Stromal cell of bone marrow (primary cell): ENCODE measurements around the gene GPR25.
"Not testable (repeated sequence)": the region's sequence is repeated elsewhere in the genome, so short reads cannot be mapped to it uniquely, and the experiment has no call there.

ENCODE experiments used
- DNase-seq: peaks from one replicate; pipeline ENCODE4 v3.0.0-alpha.2; 2012; ENCODE audit warnings: low read depth

Gene GPR25

DNA sequence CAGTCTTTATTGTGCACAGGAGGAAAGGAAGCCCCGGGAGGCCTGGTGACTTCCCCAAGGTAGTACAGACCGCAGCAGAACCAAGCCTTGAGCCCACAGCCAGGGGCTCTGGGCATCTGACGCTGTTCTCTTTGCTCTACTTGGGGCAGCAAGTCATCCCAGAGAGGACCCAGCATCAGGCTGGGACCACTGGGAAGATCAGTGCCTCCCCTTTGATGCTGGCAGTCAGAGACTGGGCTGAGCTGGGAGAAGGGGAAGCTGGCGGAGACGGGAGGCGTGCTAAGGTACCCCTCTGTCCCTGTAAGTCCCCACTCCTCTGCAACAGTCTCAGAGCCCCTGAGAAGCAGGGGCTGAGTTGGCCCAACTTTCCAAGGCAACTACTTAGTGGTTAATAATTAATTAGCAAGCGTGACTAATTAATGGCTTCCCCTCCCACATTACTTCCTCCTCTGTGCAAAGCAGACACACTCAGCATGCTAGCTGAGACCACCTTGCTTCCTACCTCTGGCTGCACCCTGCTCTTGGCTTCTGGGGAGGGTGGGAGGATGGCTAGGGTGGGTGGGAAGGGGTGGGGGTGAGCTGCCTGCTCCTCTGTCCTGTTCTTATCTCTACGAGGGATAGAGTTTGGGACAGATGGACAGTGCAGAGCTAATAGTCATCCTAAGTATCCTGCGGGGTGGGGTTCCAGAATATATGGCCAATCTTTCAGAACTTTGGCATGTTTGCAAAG is 23.2 kb downstream of the GPR25 start:
- DNase-seq: no peak

DNA sequence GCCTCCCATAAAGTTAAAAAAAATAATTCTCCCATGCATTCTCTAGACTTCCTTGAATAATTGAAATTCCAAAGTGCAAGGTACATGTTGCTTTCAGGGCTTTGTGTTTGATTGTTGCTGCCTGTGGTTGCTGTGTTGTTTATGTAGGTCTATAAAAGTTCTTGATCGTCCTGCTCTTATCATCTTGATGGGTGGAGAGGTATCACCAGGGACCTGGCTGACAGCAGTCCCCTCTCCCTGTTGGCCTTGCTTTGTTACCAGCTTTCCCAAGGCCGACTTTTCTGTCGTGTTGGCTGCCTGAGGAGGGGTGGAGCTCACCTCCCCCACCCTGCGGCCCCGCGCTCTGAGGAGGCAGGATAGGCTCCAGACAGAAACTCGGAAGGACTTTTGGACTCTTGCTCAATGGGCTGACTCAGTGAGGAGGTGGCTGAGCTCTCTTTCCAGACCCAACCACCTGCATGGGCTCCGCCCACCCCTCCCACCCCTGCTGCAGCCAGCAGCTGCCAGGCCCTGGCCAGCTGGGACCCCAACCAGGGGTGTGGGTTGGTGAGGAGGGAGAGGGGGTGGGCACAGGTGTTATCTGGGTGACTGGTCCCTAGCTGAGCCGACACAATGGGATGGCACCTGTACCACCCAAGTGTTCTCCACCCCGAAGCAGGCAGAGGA is 23.9 kb downstream of the GPR25 start:
- no peak for DNase-seq

DNA sequence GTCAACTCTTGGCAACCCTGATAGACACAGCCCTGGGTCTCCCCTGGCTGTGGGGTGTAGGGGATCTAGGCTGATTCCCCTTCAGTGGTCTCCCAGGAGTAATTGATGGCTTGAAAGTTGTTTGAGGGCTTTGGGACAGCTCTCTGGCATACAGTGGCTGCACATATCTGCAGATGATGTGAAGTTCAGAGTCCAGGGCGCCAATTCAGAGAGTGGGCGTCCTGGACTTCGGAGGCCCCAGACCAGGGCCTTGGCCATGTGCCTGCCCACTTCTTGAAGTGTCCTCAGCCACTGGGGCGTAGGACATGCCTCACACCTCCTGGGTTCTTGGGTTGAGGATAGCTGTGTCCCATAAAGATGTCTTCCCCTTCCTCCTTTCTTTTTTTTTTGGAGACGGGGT is 24.5 kb downstream of the GPR25 start:
- no peak for DNase-seq

- DNase-seq: no peak
These were observed 26.2 kb downstream of the GPR25 start for GRCh38 chr1:200899015-200899386.

GRCh38 chr1:200899451-200899915 is 26.7 kb downstream of the GPR25 start:
- no peak for DNase-seq

DNA sequence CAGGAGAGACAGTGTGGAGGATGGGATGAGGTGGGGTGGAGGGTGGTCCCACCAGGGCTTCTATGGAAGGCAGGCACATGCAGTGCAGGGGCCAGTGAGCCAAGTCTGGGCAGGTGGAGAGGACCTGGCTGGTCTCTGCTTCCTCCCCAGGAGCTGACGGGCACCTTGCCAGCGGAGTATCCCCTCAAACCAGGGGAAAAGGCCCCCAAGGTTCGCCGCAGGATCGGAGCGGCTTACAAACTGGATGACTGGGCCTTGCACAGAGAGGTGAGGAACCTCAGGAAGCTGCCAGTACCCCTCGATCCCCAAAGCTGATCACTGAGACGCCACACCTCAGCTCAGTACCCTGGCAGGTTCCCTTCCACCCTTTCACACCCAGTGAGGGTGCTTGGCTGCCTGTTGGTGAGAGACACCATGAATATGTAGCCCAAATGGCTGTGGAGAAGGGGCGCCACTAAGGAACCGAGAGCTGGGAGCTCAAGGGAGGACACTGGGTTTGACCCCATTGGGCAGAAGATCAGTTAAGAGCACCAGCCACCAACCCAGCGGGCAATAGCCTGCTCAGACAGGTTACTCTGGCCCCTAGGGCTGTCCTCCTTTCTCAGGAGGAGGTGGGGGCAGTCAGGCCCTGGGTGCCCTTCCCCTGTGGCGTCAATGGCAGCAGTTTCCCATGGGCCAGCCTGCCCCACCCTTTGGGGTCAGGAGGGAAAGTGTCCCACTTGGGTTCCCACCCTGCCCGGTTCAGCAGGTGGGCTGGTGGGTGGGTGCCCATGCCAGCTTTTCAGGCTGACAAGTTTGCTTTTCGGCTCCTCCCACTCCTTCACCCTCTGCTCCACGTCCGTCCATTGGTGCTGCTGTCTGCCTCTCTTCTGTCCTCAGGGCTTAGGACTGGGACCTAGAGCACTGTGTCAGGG is 27.4 kb downstream of the GPR25 start:
- DNase-seq: no peak

DNA sequence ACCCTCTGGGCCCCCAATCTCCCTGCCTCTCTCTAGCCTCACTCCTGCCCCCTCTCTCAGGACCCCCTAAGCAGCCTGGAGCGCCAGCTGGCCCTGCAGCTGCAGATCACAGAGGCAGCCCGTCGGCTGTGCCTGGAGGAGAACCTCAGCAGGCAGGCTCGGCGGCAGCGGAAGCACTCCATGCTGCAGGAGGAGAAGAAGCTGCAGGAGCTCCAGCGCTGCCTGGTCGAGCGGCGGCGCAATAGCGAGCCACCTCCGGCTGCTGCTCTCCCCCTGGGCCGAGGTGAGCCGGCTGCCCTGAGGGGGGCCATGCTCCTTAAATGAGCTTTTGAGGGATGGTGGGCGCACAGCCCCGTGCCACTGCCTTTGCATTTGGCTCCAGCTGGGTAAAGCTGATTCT is 28.1 kb downstream of the GPR25 start:
- no peak for DNase-seq

DNA sequence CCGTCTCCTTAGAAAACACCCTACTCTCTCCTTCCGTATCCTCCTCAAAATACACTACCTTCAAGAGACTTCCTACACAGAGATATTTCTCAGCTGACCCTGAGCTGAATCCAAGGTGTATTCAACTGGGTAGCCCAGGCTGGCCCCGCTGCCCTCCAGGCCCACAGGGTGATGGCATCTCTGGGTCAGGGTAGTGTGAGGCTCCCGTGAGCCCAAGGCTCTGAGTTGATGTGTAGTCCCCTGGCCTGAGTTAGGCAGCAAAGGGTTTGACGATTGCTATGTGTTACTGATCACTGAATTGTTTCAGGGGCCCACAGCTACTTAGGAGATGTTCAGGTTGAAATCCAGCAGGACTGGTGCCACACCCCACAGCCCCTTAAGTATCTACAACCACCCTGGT is 28.6 kb downstream of the GPR25 start:
- no peak for DNase-seq

DNA sequence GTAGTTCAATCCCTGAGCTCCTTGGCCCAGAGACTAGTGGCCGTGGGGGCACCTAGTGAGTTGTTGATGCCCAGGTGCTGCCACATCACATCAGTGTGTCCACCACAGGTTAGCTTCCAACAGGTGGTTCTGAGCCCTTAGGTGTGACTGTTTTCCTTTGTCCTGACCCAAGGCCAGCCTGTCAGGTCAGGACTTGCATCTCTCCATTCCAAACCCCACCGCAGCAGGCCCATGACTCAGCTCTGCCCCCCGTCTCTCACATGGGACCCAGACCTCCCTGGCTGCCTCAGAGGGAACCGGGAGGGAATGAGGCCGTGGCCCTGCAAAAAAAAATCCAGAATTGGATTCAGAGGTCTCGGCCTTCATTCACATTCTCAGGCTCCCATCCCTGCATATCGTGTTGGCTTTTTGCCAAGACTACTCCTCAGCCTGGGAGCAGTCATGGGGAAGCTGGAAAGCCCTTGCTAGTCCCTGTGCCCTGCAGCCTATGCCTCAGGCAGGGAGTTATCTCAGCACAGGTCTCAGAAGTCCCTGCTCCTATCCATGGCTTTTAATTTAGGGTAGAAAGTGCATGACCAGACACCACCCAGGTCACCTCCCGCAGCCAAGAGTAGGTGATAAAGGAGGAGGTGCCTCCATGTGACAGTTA is 29.1 kb downstream of the GPR25 start:
- DNase-seq: no peak

- no peak for DNase-seq
These were observed 31.0 kb downstream of the GPR25 start for GRCh38 chr1:200903793-200904192.

DNA sequence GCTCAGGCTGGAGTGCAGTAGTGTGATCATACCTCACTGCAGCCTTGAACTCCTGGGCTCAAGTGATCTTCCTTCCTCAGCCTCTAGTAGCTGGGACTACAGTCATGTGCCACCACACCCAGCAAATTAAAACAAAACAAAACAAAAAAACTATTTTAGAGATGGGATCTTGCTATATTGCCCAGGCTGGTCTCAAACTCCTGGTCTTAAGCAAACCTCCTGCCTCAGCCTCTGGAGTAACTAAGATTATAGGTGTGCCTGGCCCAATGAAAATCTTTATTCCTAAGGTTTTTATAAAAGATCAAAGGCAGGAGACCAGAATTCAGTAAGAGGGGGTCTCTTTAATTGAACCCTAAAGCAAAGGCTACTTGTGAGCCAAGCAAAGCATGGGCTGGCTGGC is 32.0 kb downstream of the GPR25 start:
- no peak for DNase-seq

GRCh38 chr1:200905411-200906052 is 32.8 kb downstream of the GPR25 start:
- DNase-seq: no peak

GRCh38 chr1:200906491-200906890 is 33.7 kb downstream of the GPR25 start:
- DNase-seq: no peak

DNA sequence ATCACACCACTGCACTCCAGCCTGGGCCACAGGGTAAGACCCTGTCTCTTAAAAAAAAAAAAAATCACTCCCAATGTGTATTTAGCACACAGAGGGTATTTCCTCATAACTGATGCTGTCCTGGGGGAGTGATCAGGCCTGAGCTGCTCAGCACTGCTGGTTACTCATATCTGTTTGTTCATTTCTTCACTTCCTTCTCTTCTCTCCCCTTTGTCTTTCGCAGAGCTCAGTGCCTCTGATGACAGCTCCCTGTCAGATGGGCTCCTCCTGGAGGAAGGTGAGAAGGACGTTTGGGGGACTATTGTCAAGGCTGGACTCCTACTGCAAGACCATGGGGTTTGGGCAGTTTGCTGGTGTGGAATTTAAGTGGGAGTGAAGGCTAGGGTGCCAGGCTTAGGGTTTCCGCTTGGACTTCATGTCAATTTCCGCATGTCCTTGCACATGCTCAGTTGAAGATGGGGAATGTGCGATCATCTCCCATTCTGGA is 34.9 kb downstream of the GPR25 start:
- DNase-seq: peak; percentile 45

DNA sequence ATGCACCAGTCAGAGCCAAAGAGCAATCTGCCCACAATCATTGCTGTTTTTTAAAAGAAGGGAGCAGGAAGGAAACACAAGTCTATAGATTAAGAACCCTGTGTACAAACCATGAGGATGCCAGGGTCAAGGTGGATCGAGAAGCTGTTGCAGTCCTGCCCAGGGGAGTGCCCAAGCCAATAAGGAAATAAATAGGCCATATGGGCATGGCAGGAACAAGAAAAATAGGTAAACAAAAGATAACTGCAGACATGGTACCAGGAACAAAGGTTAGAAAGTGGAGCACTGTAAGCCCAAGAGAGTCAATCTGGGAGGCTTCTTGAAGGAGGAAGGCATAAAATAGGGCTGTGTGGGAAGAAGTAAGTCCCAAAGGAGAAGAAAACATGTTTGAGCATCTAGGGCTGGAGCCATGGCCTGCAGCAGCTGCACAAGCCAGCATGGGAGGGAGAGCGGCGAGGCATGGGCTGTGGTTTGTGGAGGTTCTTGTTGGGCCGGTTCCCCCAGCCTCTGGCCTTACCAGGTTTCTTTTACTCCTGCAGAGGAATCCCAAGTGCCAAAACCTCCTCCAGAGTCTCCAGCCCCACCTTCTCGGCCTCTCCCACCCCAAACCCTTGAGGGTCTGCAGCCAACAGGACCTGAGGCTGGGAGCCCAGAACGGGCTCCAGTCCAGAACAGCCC is 35.5 kb downstream of the GPR25 start:
- DNase-seq: no peak

DNA sequence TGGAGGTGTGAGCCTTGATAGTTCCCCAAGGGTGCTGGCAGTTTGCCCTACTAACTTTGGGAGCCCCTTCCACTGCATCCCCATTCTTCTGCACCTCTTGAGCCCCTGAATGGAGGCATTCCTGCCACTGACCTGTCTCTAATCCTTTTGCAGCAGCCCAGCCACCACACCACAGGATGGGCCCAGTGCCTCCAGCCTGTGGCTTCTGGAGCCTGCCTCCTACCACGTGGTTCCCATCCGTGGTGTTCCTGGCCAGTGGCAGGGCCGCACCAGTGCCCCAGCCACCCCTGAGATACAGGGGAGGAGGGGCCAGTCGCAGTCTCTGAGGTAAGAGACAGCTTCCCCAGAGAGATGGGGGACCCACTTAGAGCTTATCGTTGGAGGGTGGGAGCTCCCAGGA is 36.3 kb downstream of the GPR25 start:
- DNase-seq: no peak

DNA sequence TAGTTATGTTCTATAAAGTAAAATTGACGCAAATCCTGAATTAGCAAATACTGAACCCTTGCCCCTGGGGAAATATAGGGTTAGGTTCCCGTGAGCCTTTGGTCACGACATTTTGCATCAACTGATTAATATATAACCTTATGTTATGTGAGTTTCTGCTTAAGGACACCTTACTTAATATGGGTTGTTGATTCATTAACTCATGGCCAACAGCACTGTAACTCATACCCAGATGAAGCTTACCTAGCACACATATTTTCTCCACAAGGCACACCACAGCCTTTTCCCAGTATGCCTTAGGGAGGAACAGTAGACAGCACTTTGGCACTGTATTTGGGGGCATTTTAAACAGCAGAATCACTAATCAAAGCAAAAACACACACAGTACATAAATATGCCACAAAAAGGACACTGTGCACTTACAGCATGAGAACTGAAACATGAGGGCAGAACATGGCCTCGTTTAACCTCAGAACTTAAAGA is 37.0 kb downstream of the GPR25 start:
- DNase-seq: no peak

DNA sequence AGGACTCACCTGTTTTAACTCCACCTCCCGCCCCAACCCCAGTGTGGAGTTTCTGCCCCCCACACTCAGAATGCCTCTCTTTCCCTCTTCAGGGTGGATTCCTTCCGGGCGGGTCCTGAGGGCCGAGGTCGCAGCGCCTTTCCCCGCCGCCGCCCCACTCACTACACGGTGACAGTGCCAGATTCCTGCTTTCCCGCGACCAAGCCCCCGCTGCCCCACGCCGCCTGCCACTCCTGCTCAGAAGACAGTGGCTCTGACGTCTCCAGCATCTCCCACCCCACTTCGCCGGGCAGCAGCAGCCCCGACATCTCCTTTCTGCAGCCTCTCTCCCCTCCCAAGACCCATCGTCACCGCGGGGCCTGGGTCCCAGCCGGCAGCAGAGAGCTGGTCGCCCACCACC is 38.6 kb downstream of the GPR25 start:
- DNase-seq: no peak

- not testable (repeated sequence) for DNase-seq
These were observed 39.2 kb downstream of the GPR25 start for GRCh38 chr1:200911936-200912335.

DNA sequence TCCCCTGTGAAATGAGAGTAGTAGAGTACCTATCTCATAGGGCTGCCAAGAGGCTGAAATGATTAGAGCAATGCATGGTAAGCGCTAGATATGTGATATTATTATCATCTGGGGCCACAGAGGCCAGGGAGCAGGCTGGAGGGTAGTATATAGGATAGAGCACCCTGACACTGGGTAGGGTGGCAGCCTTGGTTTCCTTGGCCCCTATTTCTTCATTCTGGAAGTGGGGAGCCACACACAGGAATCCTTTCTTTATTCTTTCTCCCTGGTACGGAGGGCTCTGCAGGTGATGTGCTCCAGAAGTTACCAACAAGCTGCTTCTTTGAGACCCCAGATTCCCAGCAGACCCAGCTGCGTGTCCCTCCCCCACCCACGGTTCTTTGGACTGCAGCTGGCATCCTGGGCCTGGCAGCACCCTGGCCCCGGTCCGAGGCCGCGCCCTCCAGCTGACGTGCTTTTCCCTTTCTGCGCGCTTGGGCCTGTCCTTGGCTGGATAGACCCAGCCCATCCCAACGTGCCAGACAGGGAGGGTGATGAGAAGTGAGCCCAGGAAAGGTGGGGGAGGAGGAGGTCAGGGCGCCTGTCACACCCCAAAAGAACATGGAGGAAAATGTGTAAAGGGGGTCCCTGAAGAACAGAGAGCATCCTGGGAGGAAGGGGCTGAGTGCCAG is 40.1 kb downstream of the GPR25 start:
- DNase-seq: no peak
